GM19372 (cell line): ENCODE results near the gene PACS1.
A peak's percentile ranks its signal among the peaks of the same experiment; 100 is the strongest.

ENCODE experiments used
- ATAC-seq: cut with Tn5 transposase; IDR thresholded peaks from one replicate; pipeline ENCODE4 v1.9.1; 2021; ENCODE audit warnings: mild to moderate bottlenecking, low read depth, moderate library complexity; ENCODE audit not compliant: unreplicated experiment

The PACS1 gene

DNA sequence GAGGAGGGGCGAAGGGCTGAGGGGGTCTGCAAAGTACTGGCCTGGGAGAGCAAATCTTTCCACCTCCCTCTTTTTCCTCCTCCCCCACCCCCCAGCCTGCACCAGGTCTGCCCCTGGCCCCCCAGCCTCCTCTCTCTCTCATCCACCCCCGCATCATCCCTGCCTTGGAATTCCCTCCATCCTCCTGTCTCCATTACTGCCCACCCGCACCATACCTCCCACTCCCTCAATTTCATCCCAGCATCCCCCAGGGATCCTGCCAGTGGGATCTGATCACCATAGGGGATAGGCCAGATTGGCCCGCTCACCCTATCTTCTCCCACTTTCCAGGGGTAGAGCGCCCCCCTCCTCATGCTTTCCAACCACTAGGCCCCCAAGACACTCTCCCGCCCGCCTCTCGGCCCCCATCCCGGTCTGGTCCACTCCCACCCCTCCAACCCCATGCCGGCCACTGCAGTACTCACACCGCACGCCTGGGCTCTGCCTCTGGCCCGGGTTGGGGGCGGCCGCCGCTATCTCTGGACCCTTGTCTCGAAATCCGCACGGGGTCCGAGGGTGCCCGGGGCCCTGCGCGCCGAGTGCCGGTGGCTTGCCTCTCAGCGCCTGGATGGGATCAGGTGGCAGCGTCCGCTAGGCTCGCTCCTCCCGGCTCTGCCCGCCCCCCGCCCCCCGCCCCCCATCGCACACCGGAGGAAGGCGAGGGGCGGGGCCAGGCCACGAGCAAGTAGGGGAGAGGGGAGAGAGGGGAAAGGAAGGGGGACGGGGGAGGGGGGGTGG, 21.3 kb upstream of the PACS1 start, which contains the start of gene GAL3ST3:
GAL3ST3 (minus strand) TSS at position 615 of the 777 bp plus-strand sequence. CDS start 3,746 bp downstream, outside the sequence.
- no peak for ATAC-seq

DNA sequence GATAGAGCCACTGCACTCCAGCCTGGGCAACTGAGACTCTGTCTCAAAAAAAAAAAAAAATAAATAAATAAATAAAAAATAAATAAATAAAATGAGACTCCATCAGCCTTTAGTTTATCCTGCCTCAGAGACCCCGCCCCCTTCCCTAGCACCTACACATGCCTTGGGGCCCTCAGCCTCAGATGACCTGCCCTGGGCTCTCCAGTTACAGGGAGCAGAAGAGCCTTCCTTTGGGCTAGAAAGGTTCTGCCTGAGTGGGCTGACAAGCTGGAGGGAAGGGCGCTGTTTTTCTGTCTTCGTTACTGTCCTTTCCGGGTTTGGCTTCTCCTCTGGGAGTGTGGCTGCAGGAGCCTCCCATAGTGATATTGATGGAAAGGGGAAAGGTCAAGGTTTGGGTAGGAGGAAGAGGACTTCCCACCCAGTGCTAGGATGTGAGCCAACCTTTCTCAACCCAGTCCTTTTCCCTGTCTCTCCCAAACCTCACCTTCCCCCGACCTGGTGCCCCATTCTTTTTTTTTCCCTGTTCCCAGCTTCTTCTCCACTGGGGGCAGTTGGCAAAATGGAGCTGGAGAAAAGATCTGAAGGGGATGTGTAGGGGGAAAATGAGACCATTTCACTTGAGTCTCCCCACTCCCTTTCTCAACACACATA, 19.4 kb upstream of the PACS1 start:
- ATAC-seq: no peak

DNA sequence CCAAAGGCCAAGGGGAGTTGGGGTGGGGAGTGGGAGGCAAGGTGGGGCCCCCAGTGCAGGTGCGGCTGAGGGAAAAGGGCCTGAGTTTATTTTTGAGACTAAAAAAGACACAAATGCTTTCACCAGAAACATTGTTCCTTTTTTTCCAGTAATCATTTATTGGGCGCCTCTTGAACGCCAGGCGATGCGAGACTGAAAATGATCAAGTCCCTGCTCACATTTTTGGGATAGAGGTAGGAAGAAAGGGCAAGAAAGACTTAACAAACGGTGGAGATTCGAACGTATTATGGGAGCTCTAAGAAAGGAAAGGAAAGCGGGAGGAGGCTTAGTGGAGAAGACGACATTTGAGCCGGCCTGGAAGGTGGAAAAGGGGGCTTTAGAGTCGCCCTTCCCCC, 18.7 kb upstream of the PACS1 start:
- no peak for ATAC-seq

GRCh38 chr11:66051766-66052663, 18.1 kb upstream of the PACS1 start, which contains the start of gene SF3B2:
Gene SF3B2 (plus strand): TSS chr11:66052364. CDS start chr11:66052385, 21 bp downstream.
- peak; percentile 99 for ATAC-seq

DNA sequence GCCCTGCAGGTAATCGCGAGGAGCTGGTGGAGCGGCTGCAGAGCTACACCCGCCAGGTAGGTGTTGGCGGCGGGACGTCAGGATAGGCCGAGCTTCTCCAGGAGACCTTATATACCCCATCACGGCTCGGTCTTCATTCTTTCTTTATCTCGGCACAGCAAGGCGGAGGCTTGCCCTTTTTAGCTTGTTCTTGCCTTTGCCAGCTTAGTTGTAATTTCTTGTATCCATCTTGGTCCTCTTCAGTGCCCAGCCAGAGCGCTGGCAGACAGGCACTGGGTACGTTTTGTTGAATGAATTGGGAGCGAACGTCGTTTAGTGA, 17.4 kb upstream of the PACS1 start:
- no peak for ATAC-seq

DNA sequence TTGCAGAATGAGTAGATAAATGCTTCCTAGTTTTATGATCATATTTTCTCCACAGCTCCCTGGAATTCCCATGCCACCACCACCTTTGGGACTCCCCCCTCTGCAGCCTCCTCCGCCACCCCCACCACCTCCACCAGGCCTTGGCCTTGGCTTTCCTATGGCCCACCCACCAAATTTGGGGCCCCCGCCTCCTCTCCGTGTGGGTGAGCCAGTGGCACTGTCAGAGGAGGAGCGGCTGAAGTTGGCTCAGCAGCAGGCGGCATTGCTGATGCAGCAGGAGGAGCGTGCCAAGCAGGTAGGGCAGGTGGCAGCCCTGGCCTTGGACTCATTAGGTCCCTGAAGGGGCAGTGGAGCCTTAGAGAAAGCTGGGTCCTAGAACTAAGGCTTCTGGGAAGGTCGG, 15.1 kb upstream of the PACS1 start:
- no peak for ATAC-seq

DNA sequence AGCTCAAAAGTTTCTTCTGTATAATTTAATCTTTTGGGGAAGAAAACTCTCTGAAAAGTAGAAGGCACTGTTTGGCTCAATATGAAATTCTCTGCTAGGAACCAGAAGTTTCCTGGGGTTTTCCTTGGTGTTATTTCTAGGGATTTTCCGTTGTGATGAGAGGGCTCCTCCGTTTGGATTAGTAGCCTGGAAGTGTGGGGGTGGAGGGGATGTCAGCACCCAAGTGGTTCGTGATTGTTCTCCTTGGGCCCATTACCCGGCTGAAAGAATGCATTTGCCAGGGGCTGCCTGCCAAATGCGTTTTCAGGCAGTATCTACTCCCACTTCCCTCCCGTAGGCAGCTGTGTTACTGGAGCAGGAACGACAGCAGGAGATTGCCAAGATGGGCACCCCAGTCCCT, 13.6 kb upstream of the PACS1 start:
- no peak for ATAC-seq

GRCh38 chr11:66059966-66060680, 9.9 kb upstream of the PACS1 start:
- no peak for ATAC-seq

DNA sequence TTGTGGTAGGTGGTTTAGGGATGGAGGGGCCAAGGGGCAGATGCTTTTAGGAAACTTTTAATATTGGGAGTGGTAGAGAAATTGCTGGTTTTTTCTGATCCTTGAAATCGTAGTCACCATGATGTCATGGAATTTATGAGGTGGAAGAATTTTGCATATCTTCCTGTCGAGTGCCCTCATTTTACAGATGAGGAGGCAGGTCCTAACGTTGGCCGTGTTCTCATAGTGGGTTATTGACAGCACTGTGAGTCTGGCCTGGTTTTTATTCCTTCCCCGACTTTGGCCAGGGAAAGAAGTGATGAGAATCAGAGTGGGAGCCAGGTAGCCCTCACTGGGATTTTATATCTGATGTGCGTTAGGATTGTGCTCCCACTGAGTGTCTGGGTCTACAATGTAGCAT, 8.8 kb upstream of the PACS1 start:
- ATAC-seq: no peak

- ATAC-seq: no peak
Observed at GRCh38 chr11:66062408-66062807, 7.7 kb upstream of the PACS1 start.

DNA sequence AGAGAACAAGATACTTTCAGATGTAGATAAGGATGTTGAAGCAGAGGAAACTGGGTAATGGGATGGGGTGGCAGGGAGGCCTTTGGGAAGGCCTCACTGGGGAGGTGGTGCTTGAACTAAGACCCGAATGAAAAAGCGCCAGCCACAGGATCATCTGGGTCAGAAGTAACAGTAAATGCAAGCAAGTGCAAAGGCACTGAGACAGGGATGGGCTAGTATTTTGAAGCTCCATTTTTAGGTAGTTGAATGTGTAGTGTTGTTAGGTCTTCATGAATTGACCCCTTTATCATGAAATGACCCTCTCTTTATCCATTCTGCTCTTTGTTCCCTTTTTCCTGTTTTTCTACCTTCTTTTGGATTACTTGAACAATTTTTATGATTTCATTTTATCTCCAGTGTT, 6.2 kb upstream of the PACS1 start:
- ATAC-seq: no peak

DNA sequence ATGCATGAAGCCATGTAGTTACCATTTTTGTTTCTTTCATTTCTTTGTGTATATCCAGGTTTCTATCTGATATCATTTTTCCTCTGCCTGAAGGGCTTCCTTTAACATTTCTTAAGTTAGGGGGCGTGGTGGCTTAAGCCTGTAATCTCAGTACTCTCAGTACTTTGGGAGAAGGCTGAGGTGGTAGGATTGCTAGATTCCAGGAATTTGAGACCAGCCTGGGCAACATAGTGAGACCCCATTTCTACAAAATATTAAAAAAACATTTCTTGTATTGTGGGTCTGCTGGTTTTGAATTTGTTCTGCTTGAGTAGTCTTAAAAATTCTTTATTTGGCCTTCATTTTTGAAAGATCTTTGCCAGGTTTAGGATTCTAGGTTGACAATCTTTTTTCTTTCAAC, 5.5 kb upstream of the PACS1 start:
- no peak for ATAC-seq

- no peak for ATAC-seq
Observed at GRCh38 chr11:66066751-66067150, 3.3 kb upstream of the PACS1 start.

GRCh38 chr11:66067640-66068039, 2.4 kb upstream of the PACS1 start:
- no peak for ATAC-seq

- ATAC-seq: no peak
Observed at GRCh38 chr11:66068154-66068821, 1.8 kb upstream of the PACS1 start.

DNA sequence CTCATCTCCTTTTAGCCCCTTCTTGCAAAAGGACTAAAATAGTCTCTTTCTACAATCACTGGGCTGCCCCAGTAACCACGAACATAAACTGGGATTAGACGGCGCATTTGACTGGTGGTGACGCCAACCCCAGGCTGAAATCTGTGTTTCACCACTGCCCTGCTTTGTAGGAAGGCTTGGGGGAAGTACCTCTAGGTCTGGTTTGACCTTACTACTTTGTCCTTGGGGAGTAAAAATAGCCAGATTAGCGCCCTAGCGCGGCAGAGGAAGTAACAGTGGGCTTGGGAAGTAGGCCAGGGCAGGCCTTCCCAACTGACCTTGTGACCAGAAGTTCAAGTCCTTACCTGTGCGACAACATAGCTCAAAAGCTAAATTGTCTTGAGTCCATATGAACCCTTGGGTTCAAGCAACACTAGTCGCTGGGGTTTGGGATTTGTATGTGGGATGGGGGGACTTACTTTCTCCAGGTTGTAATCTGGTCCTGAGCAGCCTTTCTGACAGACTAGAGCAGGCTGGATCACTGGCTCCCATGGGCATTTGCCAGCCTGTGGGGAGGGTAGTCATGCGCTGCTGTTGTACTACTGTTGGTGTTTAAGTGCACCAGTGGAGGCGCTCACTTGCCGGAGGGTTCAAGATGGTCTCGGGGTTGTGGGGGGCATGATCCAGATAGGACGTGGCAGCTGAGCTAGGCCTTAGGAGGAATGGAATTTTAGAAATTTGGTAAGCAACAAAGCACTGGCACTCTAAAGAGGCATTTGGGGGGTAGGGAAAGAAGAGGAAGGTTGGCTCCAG, 953 bp upstream of the PACS1 start:
- no peak for ATAC-seq

- ATAC-seq: peak; percentile 14
Observed at GRCh38 chr11:66070604-66071380, 720 bp downstream of the PACS1 start.

- no peak for ATAC-seq
Observed at GRCh38 chr11:66071381-66071801, 1.3 kb downstream of the PACS1 start.
